ENCODE data around the gene NOD2.

Gene NOD2

GRCh38 chr16:50717494-50717893 lies 24.1 kb downstream of the NOD2 start:
- no peak for DNase-seq (ENCODE audit: low spot score)

DNA sequence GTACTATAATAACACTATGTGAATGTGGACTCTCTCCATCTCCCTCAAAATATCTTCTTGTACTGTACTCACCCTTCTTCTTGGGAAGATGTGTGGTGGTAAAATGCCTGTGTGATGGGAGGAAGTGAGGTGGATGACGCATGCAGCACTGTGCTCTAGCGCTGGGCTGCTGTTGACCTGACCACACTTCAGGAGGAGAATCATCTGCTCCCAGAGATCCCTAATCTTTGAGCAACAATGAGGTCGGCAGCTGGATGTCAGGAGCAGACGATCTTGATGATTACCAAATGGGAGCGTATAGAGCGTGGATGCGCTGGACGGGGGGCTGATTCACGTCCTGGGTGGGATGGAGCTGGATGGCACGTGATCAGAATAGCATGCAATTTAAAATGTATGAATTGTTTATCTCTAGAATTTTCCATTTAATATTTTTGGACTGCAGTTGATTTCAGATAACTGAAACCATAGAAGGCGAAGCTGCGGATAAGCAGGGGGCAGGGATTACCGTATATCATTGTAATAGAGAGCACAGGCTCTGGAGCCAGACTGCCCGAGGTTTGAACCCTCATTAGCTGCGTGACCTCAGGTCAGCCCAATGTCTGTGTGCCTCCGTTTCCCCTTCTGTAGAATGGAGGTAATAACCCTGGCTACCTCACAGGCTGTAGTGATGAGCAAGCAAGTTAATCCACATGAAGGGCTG lies 24.8 kb downstream of the NOD2 start:
- no peak for DNase-seq (ENCODE audit: low spot score)

- no peak for DNase-seq (ENCODE audit: low spot score)
Measured at GRCh38 chr16:50718761-50719400, 25.5 kb downstream of the NOD2 start.

GRCh38 chr16:50719401-50720337 lies 26.3 kb downstream of the NOD2 start:
- no peak for DNase-seq (ENCODE audit: low spot score)

DNA sequence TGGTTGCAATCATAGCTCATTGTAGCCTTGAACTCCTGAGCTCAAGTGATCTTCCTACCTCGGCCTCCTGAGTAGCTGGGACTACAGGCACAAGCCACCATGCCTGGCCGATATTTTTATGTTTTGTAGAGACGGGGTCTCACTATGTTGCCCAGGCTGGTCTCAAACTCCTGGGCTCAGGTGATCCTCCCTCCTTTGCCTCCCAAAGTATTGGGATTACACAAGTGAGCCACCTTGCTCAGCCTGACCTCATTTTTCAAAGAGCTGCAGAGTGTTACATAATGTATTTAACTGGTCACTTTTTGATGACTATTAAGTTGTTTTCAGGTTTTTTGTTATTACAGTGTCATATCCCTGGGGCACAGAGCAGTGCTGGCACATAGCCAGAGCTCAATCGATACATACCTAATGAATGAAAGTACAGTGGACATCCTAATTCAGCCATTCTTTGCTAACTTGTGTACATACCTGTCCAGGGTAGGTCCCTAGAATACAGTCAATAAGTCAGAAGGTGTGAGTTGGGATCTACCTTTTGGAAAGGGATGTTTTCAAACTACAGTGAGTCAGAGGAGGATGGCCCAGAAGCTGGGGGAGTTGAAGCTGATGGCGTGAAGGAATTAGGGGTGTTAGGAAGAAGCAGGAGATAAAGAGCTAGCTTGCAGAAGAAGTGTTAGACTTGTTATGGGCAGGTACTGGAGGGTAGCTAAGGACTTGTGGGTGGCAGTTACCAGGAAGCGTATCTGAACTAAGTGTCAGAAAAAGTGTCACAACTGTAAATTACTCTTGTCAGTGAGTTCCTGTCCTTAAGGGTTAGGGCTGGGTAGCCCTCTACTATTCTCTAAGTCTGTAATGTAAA lies 28.4 kb downstream of the NOD2 start:
- no peak for DNase-seq (ENCODE audit: low spot score)

GRCh38 chr16:50722405-50722737 lies 29.0 kb downstream of the NOD2 start:
- no peak for DNase-seq (ENCODE audit: low spot score)

DNA sequence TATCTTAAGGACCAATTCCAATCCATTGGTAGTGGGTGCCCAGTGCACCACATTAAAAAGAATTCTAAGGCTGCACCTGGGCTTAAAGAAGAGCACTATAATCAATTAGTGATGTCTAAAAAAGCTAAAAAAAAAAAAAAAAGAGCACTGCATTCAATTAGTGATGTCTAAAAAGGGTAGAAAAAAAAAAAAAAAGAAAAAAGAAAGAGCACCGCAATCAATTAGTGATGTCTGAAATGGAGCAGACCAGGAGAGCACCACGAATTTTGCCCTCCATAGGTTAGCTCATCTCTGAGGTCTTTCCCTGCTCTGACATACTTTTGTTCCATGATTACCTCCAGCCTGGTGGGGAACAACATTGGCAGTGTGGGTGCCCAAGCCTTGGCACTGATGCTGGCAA lies 29.6 kb downstream of the NOD2 start:
- no peak for DNase-seq (ENCODE audit: low spot score)

DNA sequence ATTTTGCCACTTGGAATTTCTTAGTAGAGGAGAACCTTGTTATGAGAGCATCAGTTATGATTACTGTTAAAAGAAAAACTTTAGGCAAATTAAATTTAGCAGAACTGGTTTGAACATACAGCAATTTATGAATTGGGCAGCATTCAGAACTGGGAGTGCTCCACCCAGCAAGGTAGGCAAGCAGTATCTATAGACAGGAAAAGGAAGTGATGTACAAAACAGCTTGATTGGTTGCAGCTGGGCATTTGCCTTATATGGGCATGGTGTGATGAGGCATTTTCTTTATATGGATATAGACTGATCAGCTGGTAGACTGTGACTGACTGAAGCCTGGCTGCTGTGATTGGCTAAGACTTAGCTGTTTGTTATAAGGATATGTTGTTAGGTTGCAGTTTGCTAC lies 30.9 kb downstream of the NOD2 start:
- no peak for DNase-seq (ENCODE audit: low spot score)

DNA sequence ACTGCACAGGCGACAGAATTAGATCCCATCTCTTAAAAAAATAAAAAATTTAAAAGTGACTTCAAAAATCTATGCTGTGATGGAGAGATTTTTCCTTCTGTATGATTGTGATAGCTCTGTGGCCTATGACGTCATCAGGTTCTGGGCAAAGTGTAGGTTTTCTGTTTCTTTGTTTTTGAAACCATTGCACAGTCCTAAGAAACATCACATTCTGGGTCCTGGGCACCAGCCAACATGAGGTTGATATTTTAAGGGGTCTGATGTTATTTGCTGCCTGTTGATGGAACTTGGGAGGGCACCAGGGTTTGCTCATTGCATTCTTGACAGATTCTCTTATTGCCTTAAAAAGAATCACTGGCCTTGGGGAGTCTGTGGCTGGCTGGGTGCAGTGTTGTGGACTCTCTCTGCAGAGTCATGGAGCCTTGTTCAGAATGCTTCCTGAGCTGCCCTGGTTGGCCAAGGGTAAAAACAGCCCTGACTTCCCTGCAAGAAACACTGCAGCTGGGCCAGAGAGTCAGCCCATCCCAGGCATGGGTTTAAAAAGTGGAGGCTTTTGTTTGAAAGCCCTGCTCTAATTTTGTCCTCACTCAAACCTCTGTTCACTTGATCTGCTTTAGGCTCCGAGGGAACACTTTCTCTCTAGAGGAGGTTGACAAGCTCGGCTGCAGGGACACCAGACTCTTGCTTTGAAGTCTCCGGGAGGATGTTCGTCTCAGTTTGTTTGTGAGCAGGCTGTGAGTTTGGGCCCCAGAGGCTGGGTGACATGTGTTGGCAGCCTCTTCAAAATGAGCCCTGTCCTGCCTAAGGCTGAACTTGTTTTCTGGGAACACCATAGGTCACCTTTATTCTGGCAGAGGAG lies 38.0 kb downstream of the NOD2 start:
- DNase-seq (ENCODE audit: low spot score), result no peak

DNA sequence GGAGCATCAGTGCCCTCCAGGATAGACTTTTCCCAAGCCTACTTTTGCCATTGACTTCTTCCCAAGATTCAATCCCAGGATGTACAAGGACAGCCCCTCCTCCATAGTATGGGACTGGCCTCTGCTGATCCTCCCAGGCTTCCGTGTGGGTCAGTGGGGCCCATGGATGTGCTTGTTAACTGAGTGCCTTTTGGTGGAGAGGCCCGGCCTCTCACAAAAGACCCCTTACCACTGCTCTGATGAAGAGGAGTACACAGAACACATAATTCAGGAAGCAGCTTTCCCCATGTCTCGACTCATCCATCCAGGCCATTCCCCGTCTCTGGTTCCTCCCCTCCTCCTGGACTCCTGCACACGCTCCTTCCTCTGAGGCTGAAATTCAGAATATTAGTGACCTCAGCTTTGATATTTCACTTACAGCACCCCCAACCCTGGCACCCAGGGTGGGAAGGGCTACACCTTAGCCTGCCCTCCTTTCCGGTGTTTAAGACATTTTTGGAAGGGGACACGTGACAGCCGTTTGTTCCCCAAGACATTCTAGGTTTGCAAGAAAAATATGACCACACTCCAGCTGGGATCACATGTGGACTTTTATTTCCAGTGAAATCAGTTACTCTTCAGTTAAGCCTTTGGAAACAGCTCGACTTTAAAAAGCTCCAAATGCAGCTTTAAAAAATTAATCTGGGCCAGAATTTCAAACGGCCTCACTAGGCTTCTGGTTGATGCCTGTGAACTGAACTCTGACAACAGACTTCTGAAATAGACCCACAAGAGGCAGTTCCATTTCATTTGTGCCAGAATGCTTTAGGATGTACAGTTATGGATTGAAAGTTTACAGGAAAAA lies 38.8 kb downstream of the NOD2 start:
- no peak for DNase-seq (ENCODE audit: low spot score)

GRCh38 chr16:50733468-50733867 lies 40.1 kb downstream of the NOD2 start:
- DNase-seq (ENCODE audit: low spot score), result no peak

DNA sequence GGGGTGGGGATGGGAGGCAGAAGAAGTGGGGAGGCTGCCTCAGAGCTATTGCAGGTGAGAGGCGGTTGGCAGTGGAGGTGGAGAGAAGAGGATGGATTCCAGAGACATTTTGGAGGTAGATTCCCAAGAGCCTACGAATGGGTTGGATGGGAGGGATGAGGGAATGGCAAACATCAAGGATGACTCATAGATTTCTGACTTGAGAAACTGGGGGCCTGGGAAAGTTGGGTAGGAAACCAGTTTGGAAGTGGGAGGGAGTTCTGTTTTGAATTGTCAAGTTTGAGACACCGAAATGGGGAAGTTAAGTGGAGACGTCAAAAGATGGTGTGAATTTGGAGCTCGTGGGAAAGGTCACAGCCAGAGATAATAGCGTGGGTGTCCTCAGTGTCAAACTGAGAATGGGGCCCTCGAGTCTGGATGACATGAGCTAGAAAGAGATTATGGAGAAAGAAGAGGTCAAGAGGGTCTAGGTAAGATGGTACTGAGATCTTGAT lies 42.3 kb downstream of the NOD2 start:
- DNase-seq (ENCODE audit: low spot score), result no peak

GRCh38 chr16:50736448-50736847 lies 43.0 kb downstream of the NOD2 start:
- no peak for DNase-seq (ENCODE audit: low spot score)

- no peak for DNase-seq (ENCODE audit: low spot score)
Measured at GRCh38 chr16:50737420-50737959, 44.1 kb downstream of the NOD2 start.

- no peak for DNase-seq (ENCODE audit: low spot score)
Measured at GRCh38 chr16:50739031-50739430, 45.6 kb downstream of the NOD2 start.

- DNase-seq (ENCODE audit: low spot score), result no peak
Measured at GRCh38 chr16:50740736-50741135, 47.3 kb downstream of the NOD2 start.

DNA sequence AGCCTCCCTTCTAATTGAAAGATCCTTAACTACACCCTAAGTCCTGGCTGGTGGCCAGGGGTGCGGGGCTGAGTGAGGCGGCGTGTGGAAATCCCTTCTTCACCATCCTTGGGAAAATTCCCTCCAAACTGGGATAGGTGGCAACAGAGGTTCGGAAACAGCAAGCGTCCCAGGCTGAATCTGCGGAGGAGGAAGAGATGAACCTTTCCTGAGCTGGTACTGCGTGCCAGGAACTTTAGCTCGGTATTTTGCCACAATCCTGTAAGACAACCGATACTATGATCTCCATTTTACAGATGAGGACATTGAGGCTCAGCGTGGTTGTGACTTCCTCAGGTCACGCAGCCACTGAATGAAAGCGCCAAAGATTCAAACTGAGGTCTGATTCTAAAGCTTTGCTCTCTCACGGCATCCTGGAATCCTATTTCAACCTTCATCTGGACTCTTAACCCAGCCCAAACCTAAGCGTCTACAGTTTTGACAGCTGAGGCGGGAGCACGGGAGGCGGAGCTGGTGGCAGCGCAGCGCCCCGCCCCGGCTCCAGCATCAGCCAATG lies 47.9 kb downstream of the NOD2 start:
- no peak for DNase-seq (ENCODE audit: low spot score)

GRCh38 chr16:50741781-50742575 lies 48.6 kb downstream of the NOD2 start, which contains the start of gene CYLD:
CYLD (plus strand) TSS chr16:50742086; CDS start chr16:50749699, 7,613 bp downstream.
- peak; percentile 91 for DNase-seq (ENCODE audit: low spot score)
